Measurements from ENCODE around the gene HOXD1. TPM values are rescaled to one million over a fixed set of nuclear protein-coding genes. Genes with fewer than 3 reads are reported as not detected.
A peak's percentile ranks its signal among the peaks of the same experiment; 100 is the strongest.

HOXD1 gene
- total RNA-seq, 1 donor: under 0.01 TPM

DNA sequence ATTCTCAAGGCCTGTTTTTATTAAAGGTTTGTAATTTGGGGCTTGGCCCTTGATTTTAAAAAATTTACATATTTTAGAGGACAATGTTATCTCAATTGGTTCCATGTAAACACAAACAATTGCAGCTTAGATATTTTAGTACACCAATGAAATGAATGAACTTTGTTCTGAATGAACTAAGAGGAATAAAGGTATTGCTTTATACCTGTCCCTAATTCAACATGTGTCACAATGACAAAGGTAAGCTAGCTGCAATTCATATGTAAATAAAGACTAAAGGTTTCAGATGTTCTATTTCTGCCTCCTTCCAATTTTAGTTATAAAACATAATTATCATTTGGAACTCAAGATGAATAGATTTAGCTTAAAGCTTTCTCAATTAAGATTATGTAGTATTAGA lies 11.4 kb downstream of the HOXD1 start:
- no peak for TF ChIP-seq CTCF (IDR thresholded peaks at IDR 0.05; ENCODE audit: insufficient read depth, low read depth, low read length)
- DNase-seq (ENCODE audit: low read depth): no peak
- no peak overlapping the region for H3K4me3 ChIP-seq (ENCODE audit: low read depth, low read length)

- DNase-seq (ENCODE audit: low read depth): no peak
- TF ChIP-seq CTCF (IDR thresholded peaks at IDR 0.05; ENCODE audit: insufficient read depth, low read depth, low read length): no peak
- no peak overlapping the region for H3K4me3 ChIP-seq (ENCODE audit: low read depth, low read length)
Measured at GRCh38 chr2:176200971-176201370, 12.5 kb downstream of the HOXD1 start.

GRCh38 chr2:176202491-176202890 lies 14.0 kb downstream of the HOXD1 start:
- DNase-seq (ENCODE audit: low read depth): no peak
- H3K4me3 ChIP-seq (ENCODE audit: low read depth, low read length): no peak overlapping the region
- TF ChIP-seq CTCF (IDR thresholded peaks at IDR 0.05; ENCODE audit: insufficient read depth, low read depth, low read length): no peak

- no peak overlapping the region for H3K4me3 ChIP-seq (ENCODE audit: low read depth, low read length)
- TF ChIP-seq CTCF (IDR thresholded peaks at IDR 0.05; ENCODE audit: insufficient read depth, low read depth, low read length): no peak
- DNase-seq (ENCODE audit: low read depth): no peak
Measured at GRCh38 chr2:176205126-176205525, 16.7 kb downstream of the HOXD1 start.

- no peak overlapping the region for H3K4me3 ChIP-seq (ENCODE audit: low read depth, low read length)
- TF ChIP-seq CTCF (IDR thresholded peaks at IDR 0.05; ENCODE audit: insufficient read depth, low read depth, low read length): no peak
- no peak for DNase-seq (ENCODE audit: low read depth)
Measured at GRCh38 chr2:176206136-176206535, 17.7 kb downstream of the HOXD1 start.

GRCh38 chr2:176206682-176207081 lies 18.2 kb downstream of the HOXD1 start:
- no peak overlapping the region for H3K4me3 ChIP-seq (ENCODE audit: low read depth, low read length)
- peak; percentile 42 for DNase-seq (ENCODE audit: low read depth)
- TF ChIP-seq CTCF (IDR thresholded peaks at IDR 0.05; ENCODE audit: insufficient read depth, low read depth, low read length): no peak

DNA sequence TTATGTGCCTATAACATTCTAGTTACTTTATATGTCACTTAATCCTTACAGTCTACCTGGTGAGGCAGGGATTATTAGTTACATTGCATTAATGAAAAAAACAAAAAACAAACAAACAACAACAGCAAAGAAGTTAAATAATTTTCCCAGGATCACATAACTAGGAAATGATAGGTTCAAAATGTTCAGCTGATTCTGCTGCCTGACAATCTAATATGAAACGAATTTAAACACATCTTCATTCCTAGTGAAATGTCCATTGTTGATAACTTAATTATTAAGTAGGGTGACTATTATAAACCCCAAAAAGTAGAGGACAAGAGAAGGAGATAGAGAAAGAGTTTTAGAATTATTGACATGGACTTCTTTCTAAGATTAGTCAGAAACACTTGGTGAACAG lies 22.6 kb downstream of the HOXD1 start:
- H3K4me3 ChIP-seq (ENCODE audit: low read depth, low read length): no peak overlapping the region
- no peak for DNase-seq (ENCODE audit: low read depth)
- no peak for TF ChIP-seq CTCF (IDR thresholded peaks at IDR 0.05; ENCODE audit: insufficient read depth, low read depth, low read length)
